ENCODE data around the gene ZBTB17. TPM values are rescaled to one million over a fixed set of nuclear protein-coding genes. Genes with fewer than 3 reads are reported as not detected.

ZBTB17 gene
- polyA plus RNA-seq, 2 of the 4 experiments (the other 2 are of a cell fraction), result 13.8 to 16.5 TPM

GRCh38 chr1:15956150-15956549, 19.8 kb downstream of the ZBTB17 start:
- ATAC-seq (no peak), DNase-seq (ENCODE audit: low read depth in 1 of 2, low spot score in 1 of 2) (no peak), FAIRE-seq (no peak)
- H3K4me1 ChIP-seq, result peaks cover 29% of the 10 kb centered on the region
- no peak overlapping the region for H3K4me2 ChIP-seq
- H3K9me3 ChIP-seq, result no peaks in the 10 kb centered on the region
- peak overlapping the region in 1 of 2 experiments; percentile 26; a peak in 1 of 6 replicates for H3K27ac ChIP-seq
- no peak overlapping the region for H3K4me3 ChIP-seq
- ChIA-PET CTCF (interaction anchor here (1.6 to 1.7 kb wide), 2 partner anchors 11 to 165 kb away, joined by 3 to 5 read pairs; no protein-coding TSS in a partner anchor), POLR2A (interaction anchor here (1.0 kb wide), 1 partner anchor 123 kb away, joined by 4 read pairs; no protein-coding TSS in a partner anchor)
- TF ChIP-seq FOSL2 (IDR thresholded peaks at IDR 0.05), result no peak
- TF ChIP-seq FOSL2 (CRISPR knock-in tag; IDR thresholded peaks at IDR 0.05), result no peak
- TF ChIP-seq USF2 (IDR thresholded peaks at IDR 0.05), result no peak
- TF ChIP-seq KDM1A (IDR thresholded peaks at IDR 0.05; ENCODE audit: low read depth), result no peak

GRCh38 chr1:15955552-15955951, 20.3 kb downstream of the ZBTB17 start:
- Histone ChIP-seq H3K4me3 (no peak overlapping the region), H3K4me2 (no peak overlapping the region), H3K27ac (no peak overlapping the region), H3K4me1 (peaks cover 35% of the 10 kb centered on the region), H3K9me3 (no peaks in the 10 kb centered on the region)
- ChIA-PET POLR2A (interaction anchor here (1.0 kb wide), 1 partner anchor 122 kb away, joined by 4 read pairs; no protein-coding TSS in a partner anchor), CTCF (interaction anchor here (1.7 kb wide), 1 partner anchor 164 kb away, joined by 5 read pairs; no protein-coding TSS in a partner anchor)
- no peak for ATAC-seq
- no peak for DNase-seq (ENCODE audit: low read depth in 1 of 2, low spot score in 1 of 2)
- 95% methylated on average over 2 of the region's 2 CpGs for WGBS (ENCODE audit: missing lambda C conversion rate)
- FAIRE-seq, result no peak
- no peak for TF ChIP-seq FOXS1 (CRISPR knock-in tag; IDR thresholded peaks at IDR 0.05)
- no peak for TF ChIP-seq USF2 (IDR thresholded peaks at IDR 0.05)
- no peak for TF ChIP-seq SREBF2 (IDR thresholded peaks at IDR 0.05)
- TF ChIP-seq NPAS2 (CRISPR knock-in tag; IDR thresholded peaks at IDR 0.05; ENCODE audit: borderline replicate concordance), result no peak

- 100% methylated on average over 3 of the region's 3 CpGs for WGBS (ENCODE audit: missing lambda C conversion rate)
- H3K4me2 ChIP-seq, result no peak overlapping the region
- FAIRE-seq (no peak), DNase-seq (ENCODE audit: low read depth in 1 of 2, low spot score in 1 of 2) (no peak), ATAC-seq (no peak)
- no peak for TF ChIP-seq ZC3H11A (IDR thresholded peaks at IDR 0.05)
- no peak for TF ChIP-seq CHD4 (IDR thresholded peaks at IDR 0.05; ENCODE audit: borderline replicate concordance)
- TF ChIP-seq POLR2A (IDR thresholded peaks at IDR 0.05; ENCODE audit: low read length), result no peak
- no peak for TF ChIP-seq BHLHE40 (IDR thresholded peaks at IDR 0.05; ENCODE audit: low read depth, low read length)
- TF ChIP-seq KDM1A (IDR thresholded peaks at IDR 0.05; ENCODE audit: low read depth), result no peak
- TF ChIP-seq SMC3 (IDR thresholded peaks at IDR 0.05), result no peak
- no peak for TF ChIP-seq FOSL2 (IDR thresholded peaks at IDR 0.05)
- no peak for TF ChIP-seq FOSL2 (CRISPR knock-in tag; IDR thresholded peaks at IDR 0.05)
- no peak for TF ChIP-seq CEBPB (IDR thresholded peaks at IDR 0.05)
- TF ChIP-seq FOXS1 (CRISPR knock-in tag; IDR thresholded peaks at IDR 0.05), result no peak
- no peak for TF ChIP-seq HOXB5 (CRISPR knock-in tag; IDR thresholded peaks at IDR 0.05)
- no peak for TF ChIP-seq HEYL (CRISPR knock-in tag; IDR thresholded peaks at IDR 0.05)
- no peak for TF ChIP-seq RCOR1 (IDR thresholded peaks at IDR 0.05; ENCODE audit: low read depth, low read length)
- TF ChIP-seq HES2 (IDR thresholded peaks at IDR 0.05), result no peak
- TF ChIP-seq TP53 (CRISPR knock-in tag; IDR thresholded peaks at IDR 0.05), result no peak
- H3K4me3 ChIP-seq, result no peak overlapping the region
- peak overlapping the region; percentile 19 to 91; a peak in 3 of 6 replicates for H3K27ac ChIP-seq
- POLR2A ChIA-PET, result no interaction called here
- H3K9me3 ChIP-seq, result no peaks in the 10 kb centered on the region
- CTCF ChIA-PET, result no interaction called here
- peaks cover 48% of the 10 kb centered on the region for H3K4me1 ChIP-seq
These were observed 21.6 kb downstream of the ZBTB17 start for GRCh38 chr1:15954316-15954715.

GRCh38 chr1:15953791-15954241, 22.1 kb downstream of the ZBTB17 start:
- no peak overlapping the region; the same call in 2 of the 3 replicates for H3K4me2 ChIP-seq
- no peak overlapping the region for H3K4me3 ChIP-seq
- no peak for ATAC-seq
- H3K27ac ChIP-seq, result peak overlapping the region; percentile 70 to 91
- POLR2A ChIA-PET, result no interaction called here
- peaks cover 53% of the 10 kb centered on the region for H3K4me1 ChIP-seq
- no peak for DNase-seq (ENCODE audit: low read depth in 1 of 2, low spot score in 1 of 2)
- no peak for FAIRE-seq
- CTCF ChIA-PET, result interaction anchor here (0.6 to 2.2 kb wide), 4 partner anchors 29 to 162 kb away, joined by 3 to 8 read pairs (median 6); no protein-coding TSS in a partner anchor
- no peaks in the 10 kb centered on the region for H3K9me3 ChIP-seq
- WGBS (ENCODE audit: missing lambda C conversion rate), result 100% methylated on average over 1 of the region's 1 CpG
- TF ChIP-seq ZSCAN20 (CRISPR knock-in tag; IDR thresholded peaks at IDR 0.05) (no peak), BHLHE40 (IDR thresholded peaks at IDR 0.05; ENCODE audit: low read depth, low read length) (no peak), JUNB (IDR thresholded peaks at IDR 0.05) (no peak), PBX3 (IDR thresholded peaks at IDR 0.05) (no peak), ESRRA (IDR thresholded peaks at IDR 0.05; ENCODE audit: borderline replicate concordance, low read length) (no peak), CTCF (IDR thresholded peaks at IDR 0.05) (no peak), HES2 (IDR thresholded peaks at IDR 0.05) (no peak), HMGXB4 (CRISPR knock-in tag; IDR thresholded peaks at IDR 0.05; ENCODE audit: borderline replicate concordance) (no peak), ZC3H11A (IDR thresholded peaks at IDR 0.05) (no peak)
